Karpas-422 (cell line): ENCODE results near the gene TTC22. TPM values are rescaled to one million over a fixed set of nuclear protein-coding genes. Genes with fewer than 3 reads are reported as not detected.

Experiments used
- DNase-seq: peaks from one replicate; pipeline ENCODE4 v3.0.0-alpha.2; 2015
- H2AFZ ChIP-seq: fragments of 200-600 bp; sonication (generic); 2 replicates; pipeline ENCODE4 v1.6.1; 2014; ENCODE audit warnings: antibody characterized with exemption, low read length, mixed read lengths
- H3K27ac ChIP-seq: fragments of 200-600 bp; sonication (generic); 2 replicates; pipeline ENCODE4 v1.5.1; 2014; ENCODE audit warnings: mild to moderate bottlenecking, low read length, moderate library complexity
- H3K27me3 ChIP-seq: fragments of 200-600 bp; sonication (generic); 2 replicates; pipeline ENCODE4 v1.6.1; 2014; ENCODE audit warnings: low read length, mixed read lengths
- H3K36me3 ChIP-seq: fragments of 200-600 bp; sonication (generic); 2 replicates; pipeline ENCODE4 v1.6.1; 2014; ENCODE audit warnings: low read length, mixed read lengths; ENCODE audit not compliant: insufficient read depth
- H3K4me1 ChIP-seq: fragments of 200-600 bp; sonication (generic); 2 replicates; pipeline ENCODE4 v1.6.1; 2014; ENCODE audit warnings: mild to moderate bottlenecking, low read length, mixed read lengths
- H3K4me2 ChIP-seq: fragments of 200-600 bp; sonication (generic); 2 replicates; pipeline ENCODE4 v1.6.1; 2014; ENCODE audit warnings: low read length, low read depth, mild to moderate bottlenecking; ENCODE audit not compliant: poor library complexity, severe bottlenecking
- H3K4me3 ChIP-seq: fragments of 200-600 bp; sonication (generic); 2 replicates; pipeline ENCODE4 v1.5.1; 2014; ENCODE audit warnings: mild to moderate bottlenecking, antibody characterized with exemption, low read length, mixed read lengths
- H3K79me2 ChIP-seq: fragments of 200-600 bp; sonication (generic); 2 replicates; pipeline ENCODE4 v1.6.1; 2014; ENCODE audit warnings: mild to moderate bottlenecking, low read length, mixed read lengths
- H3K9ac ChIP-seq: fragments of 200-600 bp; sonication (generic); 2 replicates; pipeline ENCODE4 v1.6.0; 2014; ENCODE audit warnings: low read length
- H3K9me2 ChIP-seq: fragments of 200-600 bp; sonication (generic), shearing (Covaris generic); replicated peaks from 2 replicates; pipeline ENCODE4 v1.6.0; 2014; ENCODE audit warnings: mild to moderate bottlenecking, low read length, moderate library complexity; ENCODE audit not compliant: insufficient read depth
- H3K9me3 ChIP-seq: fragments of 300-700, 200-600 bp; sonication (generic); 2 replicates; pipeline ENCODE4 v1.6.1; 2014; ENCODE audit warnings: low read length, mixed read lengths
- H4K20me1 ChIP-seq: fragments of 200-600 bp; sonication (generic); 2 replicates; pipeline ENCODE4 v1.6.1; 2014; ENCODE audit warnings: mild to moderate bottlenecking, antibody characterized with exemption, low read length, low read depth; ENCODE audit not compliant: insufficient read depth
- total RNA-seq: library from RNA; depleted of rRNA; stranded (reverse); fragments of >200 nt; shearing (Covaris generic); gene quantifications from 2 replicates; pipeline ENCODE4 v1.2.3, GENCODE V29; 2014; ENCODE audit warnings: low replicate concordance; rRNA removed

Gene TTC22
- total RNA-seq: not detected in 2 replicates

DNA sequence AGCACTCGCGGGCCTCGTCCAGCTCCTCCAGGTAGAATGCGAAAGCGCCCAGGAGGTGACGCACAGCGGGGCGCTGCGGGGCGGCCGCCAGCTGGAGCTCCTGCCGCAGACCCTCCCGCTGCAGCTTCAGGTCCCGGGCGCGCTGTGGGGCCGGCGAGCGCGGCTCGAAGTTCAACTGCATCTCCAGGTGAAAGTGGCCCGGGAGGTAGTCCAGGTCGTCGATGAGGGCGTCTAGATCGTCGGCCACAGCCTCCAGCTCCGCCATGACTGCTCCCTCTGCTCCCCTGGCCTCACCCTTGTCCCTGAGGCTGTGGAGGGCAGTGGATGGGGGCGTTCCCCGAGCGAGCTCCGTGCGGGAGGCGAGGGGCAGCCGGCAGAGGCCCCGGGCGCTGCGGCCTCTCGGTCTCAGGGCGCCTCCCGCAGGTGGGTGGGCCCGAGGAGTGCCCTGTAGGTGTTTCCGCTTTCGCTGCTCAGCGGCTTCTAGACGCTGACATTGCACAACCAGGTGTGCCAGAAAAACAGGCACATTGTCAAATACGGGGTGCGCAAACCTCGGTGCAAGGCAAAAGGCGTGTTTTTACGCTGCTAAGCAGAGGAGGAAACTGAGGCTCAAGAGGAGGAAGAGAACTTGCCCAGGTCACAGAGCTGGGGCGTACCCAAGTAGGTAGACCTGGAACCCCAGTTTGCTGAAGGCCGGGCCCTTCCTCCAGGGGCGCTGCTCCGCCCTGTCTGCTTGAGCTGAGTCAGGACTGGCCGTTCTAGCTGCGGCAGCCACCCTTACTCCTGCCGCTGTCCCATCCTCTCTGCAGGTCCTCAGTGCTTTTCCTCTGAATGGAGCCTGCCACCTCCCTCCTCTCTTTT lies at the start of gene TTC22:
TTC22 (minus strand) TSS at position 425 of the 861 bp plus-strand sequence; CDS start at position 265, 160 bp downstream.
- H3K9me3 ChIP-seq: no peaks in the 10 kb centered on the region
- H3K27me3 ChIP-seq: no peaks in the 10 kb centered on the region
- no peaks in the 10 kb centered on the region for H3K36me3 ChIP-seq
- H3K4me1 ChIP-seq: no peaks in the 10 kb centered on the region
- no peaks in the 10 kb centered on the region for H4K20me1 ChIP-seq
- H3K79me2 ChIP-seq: no peaks in the 10 kb centered on the region
- no peak within 1 kb of the TSS for H2AFZ ChIP-seq
- H3K9ac ChIP-seq: no peak within 1 kb of the TSS
- H3K4me2 ChIP-seq: no peak within 1 kb of the TSS
- H3K27ac ChIP-seq: no peak within 1 kb of the TSS
- peak; percentile 63 for DNase-seq
- H3K4me3 ChIP-seq: no peak within 1 kb of the TSS
- no peaks in the 10 kb centered on the region for H3K9me2 ChIP-seq

DNA sequence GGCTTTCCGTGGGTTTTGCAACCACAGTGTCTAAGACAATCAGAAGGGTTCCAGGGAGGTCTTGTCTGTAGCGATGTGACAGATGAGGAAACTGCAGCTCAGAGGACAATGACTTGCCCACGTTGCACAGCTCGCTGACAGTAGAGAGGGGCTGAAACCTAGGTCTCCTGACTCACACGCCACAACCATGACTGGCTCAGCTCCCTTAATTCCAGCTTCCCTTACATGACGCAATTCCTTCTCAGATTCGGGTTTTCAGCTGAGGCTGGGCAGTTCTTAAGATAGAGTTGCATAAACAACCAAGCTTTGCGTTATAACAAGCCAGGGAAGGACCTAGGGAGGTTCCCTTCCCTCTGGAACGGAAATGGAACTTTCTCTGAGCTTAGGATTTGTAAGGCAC lies 49.6 kb upstream of the TTC22 start:
- Histone ChIP-seq H3K36me3 (peaks cover 35% of the 10 kb centered on the region), H3K4me2 (no peak overlapping the region), H3K9me3 (no peaks in the 10 kb centered on the region)

DNA sequence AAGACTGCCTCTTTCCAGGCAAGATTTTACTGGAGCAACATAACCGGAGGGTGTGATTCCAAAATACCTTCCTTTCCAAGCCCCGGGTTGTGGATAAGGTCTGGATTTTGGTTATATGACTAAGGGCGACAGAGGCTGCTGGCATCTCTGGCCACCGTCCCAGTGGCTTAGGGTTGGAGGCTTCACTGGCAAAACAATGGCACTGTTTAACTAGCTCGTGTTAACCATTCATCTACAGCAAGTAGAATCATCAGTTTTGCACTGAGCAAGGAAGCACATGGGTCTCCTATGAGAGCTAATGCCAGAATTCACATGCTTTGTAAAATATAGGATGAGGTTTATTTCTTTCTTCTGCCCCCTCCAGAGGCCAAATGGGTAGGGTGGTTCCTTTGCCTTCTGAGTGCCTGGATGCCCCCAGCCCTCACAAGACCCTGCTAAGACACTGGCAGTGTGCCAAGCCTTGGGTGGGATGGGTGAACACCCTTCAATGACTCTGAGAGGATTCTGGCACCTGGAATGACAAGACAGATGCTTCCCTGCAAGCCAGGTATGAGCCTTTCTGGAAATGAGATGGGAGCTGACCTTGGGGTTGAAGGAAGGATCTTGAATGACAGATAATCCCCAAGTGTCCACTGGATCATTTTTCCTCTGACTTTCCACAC lies 49.1 kb upstream of the TTC22 start:
- Histone ChIP-seq H3K4me3 (no peak overlapping the region), H3K36me3 (peaks cover 35% of the 10 kb centered on the region), H4K20me1 (peaks cover 8% of the 10 kb centered on the region; the same call in 1 of the 2 replicates)

More for the DNA sequence above, 49.6 kb upstream of the TTC22 start:
- Histone ChIP-seq H4K20me1 (peaks cover 8% of the 10 kb centered on the region; the same call in 1 of the 2 replicates), H3K4me3 (no peak overlapping the region), H2AFZ (no peak overlapping the region), H3K9me2 (no peaks in the 10 kb centered on the region), H3K4me1 (no peaks in the 10 kb centered on the region), H3K79me2 (no peaks in the 10 kb centered on the region), H3K27me3 (no peaks in the 10 kb centered on the region), H3K9ac (no peak overlapping the region), H3K27ac (no peak overlapping the region)
- DNase-seq: no peak

DNA sequence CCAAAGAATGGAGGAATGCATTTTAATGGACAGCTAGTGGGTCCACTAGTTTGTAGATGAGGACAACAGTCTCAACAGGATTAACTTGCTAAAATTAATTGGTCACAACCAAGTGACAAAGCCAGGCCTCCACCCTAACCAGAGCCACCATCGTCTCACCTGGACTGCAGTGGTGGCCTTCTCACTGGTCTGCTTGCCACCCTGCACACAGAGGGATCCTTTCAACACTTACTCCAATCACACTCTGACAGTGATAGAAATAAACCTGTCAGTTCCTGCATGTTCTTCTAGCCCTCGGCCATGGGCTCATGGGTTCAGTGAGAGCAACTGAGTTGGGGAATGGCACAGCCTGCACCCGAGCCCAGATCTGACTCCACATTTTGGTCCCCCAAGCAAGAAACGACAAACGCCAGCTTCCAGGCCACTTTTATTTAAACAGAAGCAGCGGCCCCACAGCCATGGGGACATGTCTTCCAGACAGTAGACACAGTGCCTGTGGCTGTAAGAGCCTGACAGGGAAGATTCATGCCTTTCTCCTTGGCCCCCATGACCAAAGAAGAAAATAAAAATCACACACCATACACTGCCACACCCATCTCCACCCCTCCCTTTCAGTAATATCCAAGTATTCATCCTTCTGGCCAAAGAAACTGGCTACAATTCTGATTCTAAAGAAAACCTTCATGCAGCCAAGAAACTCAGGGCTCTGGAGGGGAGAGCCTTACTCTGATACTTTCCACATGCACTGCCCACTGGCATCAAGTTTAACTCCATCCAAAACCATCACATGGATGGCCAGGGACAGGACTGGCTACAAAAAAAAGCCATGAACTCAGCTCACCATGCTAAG lies 48.3 kb upstream of the TTC22 start:
- Histone ChIP-seq H3K27me3 (no peaks in the 10 kb centered on the region), H3K36me3 (peaks cover 31% of the 10 kb centered on the region), H2AFZ (no peak overlapping the region), H3K4me2 (no peak overlapping the region), H3K27ac (no peak overlapping the region), H3K4me1 (no peaks in the 10 kb centered on the region), H3K9ac (no peak overlapping the region), H3K9me2 (no peaks in the 10 kb centered on the region), H4K20me1 (peaks cover 8% of the 10 kb centered on the region; the same call in 1 of the 2 replicates), H3K9me3 (no peaks in the 10 kb centered on the region), H3K4me3 (no peak overlapping the region), H3K79me2 (no peaks in the 10 kb centered on the region)
- DNase-seq: no peak

More for the DNA sequence above, 49.1 kb upstream of the TTC22 start:
- Histone ChIP-seq H3K27ac (no peak overlapping the region), H3K4me1 (no peaks in the 10 kb centered on the region), H3K9ac (no peak overlapping the region), H3K9me2 (no peaks in the 10 kb centered on the region), H2AFZ (no peak overlapping the region), H3K27me3 (no peaks in the 10 kb centered on the region), H3K9me3 (no peaks in the 10 kb centered on the region), H3K79me2 (no peaks in the 10 kb centered on the region), H3K4me2 (no peak overlapping the region)
- no peak for DNase-seq

DNA sequence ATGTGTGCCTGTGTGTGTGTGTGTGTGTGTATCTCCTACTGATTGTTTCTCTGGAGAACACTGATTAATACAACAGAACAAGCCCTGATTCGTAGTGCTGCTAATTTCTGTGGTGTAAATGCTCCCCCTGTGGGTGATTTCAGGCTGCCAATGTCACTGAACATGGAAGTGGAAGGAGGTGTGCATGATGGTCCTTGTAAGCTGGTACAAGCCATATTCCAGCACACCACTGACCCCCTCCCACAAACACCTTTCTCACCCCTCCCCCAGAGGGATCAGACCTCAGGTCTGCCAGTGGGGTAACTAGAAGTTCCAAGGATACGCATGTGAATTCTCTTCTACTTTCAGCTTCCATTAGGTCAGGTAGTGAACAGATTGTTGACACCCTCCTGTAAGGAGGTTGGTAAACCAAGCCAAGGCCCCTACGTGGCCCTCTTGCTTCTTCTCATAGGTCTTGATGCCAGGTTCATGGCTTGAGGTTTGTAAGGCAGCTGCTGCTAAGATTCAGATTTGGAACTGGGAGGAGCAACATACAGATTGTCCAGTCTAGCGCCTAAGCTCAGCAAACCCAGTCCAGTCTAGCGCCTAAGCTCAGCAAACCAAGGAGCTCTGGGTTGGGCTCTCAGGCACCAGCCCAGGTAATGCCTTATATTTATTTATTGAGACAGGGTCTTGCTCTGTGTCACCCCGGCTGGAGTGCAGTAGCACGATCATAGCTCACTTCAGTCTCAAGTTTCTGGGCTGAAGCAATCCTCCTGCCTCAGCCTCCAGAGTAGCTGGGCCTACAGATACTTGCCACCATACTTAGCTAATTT lies 47.2 kb upstream of the TTC22 start:
- Histone ChIP-seq H3K27ac (no peak overlapping the region), H3K79me2 (no peaks in the 10 kb centered on the region), H3K4me1 (no peaks in the 10 kb centered on the region), H3K9ac (no peak overlapping the region), H3K4me2 (no peak overlapping the region), H3K9me2 (no peaks in the 10 kb centered on the region), H3K9me3 (no peaks in the 10 kb centered on the region), H3K36me3 (peaks cover 26% of the 10 kb centered on the region; the same call in 1 of the 2 replicates), H2AFZ (no peak overlapping the region), H4K20me1 (0 out of 2 replicates have a peak, but pooled peaks cover 4% of the 10 kb centered on the region), H3K4me3 (no peak overlapping the region), H3K27me3 (no peaks in the 10 kb centered on the region)
- no peak for DNase-seq

DNA sequence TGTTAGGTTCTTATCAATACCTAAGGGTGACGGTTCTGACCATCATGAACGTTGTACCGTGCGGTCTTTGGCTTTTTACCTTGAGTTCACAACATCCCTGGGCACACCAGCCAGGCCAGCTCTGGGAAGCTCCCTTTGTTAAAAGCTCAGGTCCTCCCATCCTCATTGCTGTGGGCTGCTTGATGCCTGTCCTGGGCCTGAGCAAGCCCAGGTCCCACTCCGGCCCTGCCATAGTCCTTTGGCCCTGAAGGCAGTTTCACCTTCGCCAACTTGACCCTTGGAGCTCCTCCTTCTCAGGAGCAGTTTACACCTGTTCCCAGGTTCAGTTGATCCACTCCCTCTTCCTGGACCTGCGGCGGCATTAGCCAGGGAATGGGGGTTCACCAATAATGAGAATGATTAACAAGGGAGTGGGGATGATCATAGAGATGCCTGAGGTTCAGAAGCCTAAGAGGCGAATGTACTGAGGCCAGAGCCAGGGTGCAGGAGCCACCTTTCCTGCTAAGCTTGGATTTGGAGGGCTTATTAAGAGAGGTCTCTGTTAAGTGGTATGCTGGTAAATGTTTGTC lies 45.7 kb upstream of the TTC22 start:
- DNase-seq: no peak

DNA sequence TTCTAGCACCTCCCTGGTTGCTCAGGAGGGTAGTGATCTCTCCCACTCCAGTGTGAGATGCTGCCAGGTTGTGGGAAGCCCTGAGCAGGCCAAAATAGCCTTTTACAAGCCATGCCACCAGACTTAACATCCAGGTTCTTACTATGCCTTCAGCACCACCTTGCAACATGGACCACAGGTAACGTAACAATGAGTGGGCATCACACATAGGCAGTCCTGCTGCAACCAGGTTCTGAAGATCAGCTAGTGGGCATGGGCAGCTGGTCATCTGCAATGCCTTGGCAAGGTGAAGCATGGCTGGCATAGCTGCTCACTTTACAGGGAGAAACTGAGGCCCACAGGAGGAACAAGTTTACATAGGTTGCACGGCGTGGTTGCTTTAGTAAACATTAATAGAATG lies 45.2 kb upstream of the TTC22 start:
- Histone ChIP-seq H3K4me2 (no peak overlapping the region), H3K4me3 (no peak overlapping the region), H3K9me3 (no peaks in the 10 kb centered on the region), H2AFZ (no peak overlapping the region), H3K9ac (no peak overlapping the region), H3K36me3 (peaks cover 10% of the 10 kb centered on the region; the same call in 1 of the 2 replicates), H4K20me1 (0 out of 2 replicates have a peak, but pooled peaks cover 4% of the 10 kb centered on the region), H3K9me2 (no peaks in the 10 kb centered on the region), H3K4me1 (no peaks in the 10 kb centered on the region), H3K27ac (no peak overlapping the region), H3K79me2 (no peaks in the 10 kb centered on the region), H3K27me3 (no peaks in the 10 kb centered on the region)
- DNase-seq: no peak

More for the DNA sequence above, 45.7 kb upstream of the TTC22 start:
- Histone ChIP-seq H3K27ac (no peak overlapping the region), H3K79me2 (no peaks in the 10 kb centered on the region), H4K20me1 (0 out of 2 replicates have a peak, but pooled peaks cover 4% of the 10 kb centered on the region), H3K9me2 (no peaks in the 10 kb centered on the region), H3K4me1 (no peaks in the 10 kb centered on the region), H3K9ac (no peak overlapping the region), H3K9me3 (no peaks in the 10 kb centered on the region), H3K4me2 (no peak overlapping the region), H2AFZ (no peak overlapping the region), H3K36me3 (peaks cover 15% of the 10 kb centered on the region; the same call in 1 of the 2 replicates), H3K4me3 (no peak overlapping the region), H3K27me3 (no peaks in the 10 kb centered on the region)
